NCI-H748 (cell line): ENCODE measurements around the gene GALNT17.

ENCODE experiments used
- DNase-seq: peaks from one replicate; lab custom pipeline; 2025; ENCODE audit not compliant: unreplicated experiment; lab: John Stamatoyannopoulos, UW

Gene GALNT17

GRCh38 chr7:71488308-71488707 is 356.4 kb downstream of the GALNT17 start:
- no peak for DNase-seq

GRCh38 chr7:71491336-71491735 is 359.4 kb downstream of the GALNT17 start:
- DNase-seq: no peak

- no peak for DNase-seq
These were observed 363.9 kb downstream of the GALNT17 start for GRCh38 chr7:71495828-71496227.

GRCh38 chr7:71497256-71497946 is 365.5 kb downstream of the GALNT17 start:
- no peak for DNase-seq

GRCh38 chr7:71498381-71498780 is 366.4 kb downstream of the GALNT17 start:
- no peak for DNase-seq

- DNase-seq: no peak
These were observed 372.9 kb downstream of the GALNT17 start for GRCh38 chr7:71504697-71505441.

GRCh38 chr7:71506822-71507221 is 374.9 kb downstream of the GALNT17 start:
- DNase-seq: no peak

- no peak for DNase-seq
These were observed 376.0 kb downstream of the GALNT17 start for GRCh38 chr7:71507680-71508602.

- DNase-seq: no peak
These were observed 377.4 kb downstream of the GALNT17 start for GRCh38 chr7:71509381-71509780.

GRCh38 chr7:71511361-71511807 is 379.4 kb downstream of the GALNT17 start:
- peak; percentile 3 for DNase-seq

GRCh38 chr7:71517940-71518699 is 386.2 kb downstream of the GALNT17 start:
- no peak for DNase-seq

- DNase-seq: no peak
These were observed 386.9 kb downstream of the GALNT17 start for GRCh38 chr7:71518880-71519279.

GRCh38 chr7:71521506-71521905 is 389.6 kb downstream of the GALNT17 start:
- DNase-seq: no peak

GRCh38 chr7:71526106-71526505 is 394.2 kb downstream of the GALNT17 start:
- no peak for DNase-seq

GRCh38 chr7:71527213-71527612 is 395.3 kb downstream of the GALNT17 start:
- no peak for DNase-seq

GRCh38 chr7:71535616-71536015 is 403.7 kb downstream of the GALNT17 start:
- DNase-seq: no peak

GRCh38 chr7:71538210-71538609 is 406.3 kb downstream of the GALNT17 start:
- no peak for DNase-seq

- DNase-seq: no peak
These were observed 407.7 kb downstream of the GALNT17 start for GRCh38 chr7:71539615-71540014.

GRCh38 chr7:71541707-71542353 is 409.9 kb downstream of the GALNT17 start:
- DNase-seq: no peak

- no peak for DNase-seq
These were observed 411.5 kb downstream of the GALNT17 start for GRCh38 chr7:71543396-71543795.
